Measurements from ENCODE around the gene LYPD4.

Gene LYPD4

DNA sequence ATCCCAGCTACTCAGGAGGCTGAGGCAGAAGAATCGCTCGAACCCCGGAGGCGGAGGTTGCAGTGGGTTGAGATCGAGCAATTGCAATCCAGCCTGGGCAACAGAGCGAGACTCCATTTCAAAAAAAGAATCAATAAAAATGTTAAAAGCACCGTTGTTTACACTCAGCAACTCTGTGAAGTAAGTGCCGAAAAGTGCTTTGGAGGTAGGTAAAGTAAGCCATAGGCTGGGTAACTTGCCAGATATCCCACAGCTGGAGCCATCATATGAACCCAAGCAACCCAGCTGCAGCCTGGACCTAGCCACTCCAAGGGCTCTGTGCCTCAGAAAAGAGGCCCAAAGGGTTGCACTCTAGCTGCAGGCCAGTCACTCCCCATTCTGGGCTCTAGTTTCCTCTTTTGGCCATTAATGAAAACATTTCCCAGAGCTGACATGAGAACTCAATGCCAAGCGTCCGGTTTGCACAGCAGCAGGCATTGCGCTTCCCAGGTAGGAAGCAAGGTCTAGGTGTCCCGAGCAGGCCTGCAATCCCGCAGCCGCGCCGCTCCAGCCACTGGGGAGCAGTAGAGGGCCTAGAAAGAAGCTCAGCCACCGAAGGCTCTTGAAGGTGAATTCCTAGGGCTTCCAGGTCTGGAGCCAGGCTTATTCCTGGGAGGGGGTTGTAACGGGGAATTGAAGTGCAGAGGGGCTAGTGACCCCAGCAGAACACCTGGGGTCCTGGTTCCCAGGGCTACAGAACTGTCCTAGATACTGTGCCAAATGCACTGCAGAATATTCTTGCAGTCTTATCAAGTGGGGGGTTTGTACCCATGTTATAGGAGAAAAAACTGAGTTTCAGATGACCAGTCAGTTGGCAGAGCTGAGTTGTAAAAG lies 28.5 kb upstream of the LYPD4 start:
- DNase-seq (ENCODE audit: low read depth) = no peak

DNA sequence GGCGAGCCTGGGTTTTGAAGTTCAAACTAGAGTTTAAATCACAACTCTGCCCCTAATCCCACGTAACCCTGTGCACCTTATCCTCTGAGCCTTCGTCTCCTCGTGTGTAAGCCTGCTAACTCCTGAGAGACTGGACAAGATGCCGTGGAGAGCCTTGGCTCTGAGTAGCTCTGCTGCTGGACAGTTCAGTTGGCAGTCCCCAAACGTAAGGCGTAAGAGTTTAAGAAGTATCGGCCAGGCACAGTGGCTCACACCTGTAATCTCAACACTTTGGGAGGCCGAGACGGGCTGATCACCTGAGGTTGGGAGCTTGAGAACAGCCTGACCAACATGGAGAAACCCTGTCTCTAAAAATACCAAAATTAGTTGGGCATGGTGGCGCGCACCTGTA lies 27.9 kb upstream of the LYPD4 start:
- no peak for DNase-seq (ENCODE audit: low read depth)

GRCh38 chr19:41871573-41872383 lies 27.3 kb upstream of the LYPD4 start:
- peak; percentile 50 for DNase-seq (ENCODE audit: low read depth)

DNA sequence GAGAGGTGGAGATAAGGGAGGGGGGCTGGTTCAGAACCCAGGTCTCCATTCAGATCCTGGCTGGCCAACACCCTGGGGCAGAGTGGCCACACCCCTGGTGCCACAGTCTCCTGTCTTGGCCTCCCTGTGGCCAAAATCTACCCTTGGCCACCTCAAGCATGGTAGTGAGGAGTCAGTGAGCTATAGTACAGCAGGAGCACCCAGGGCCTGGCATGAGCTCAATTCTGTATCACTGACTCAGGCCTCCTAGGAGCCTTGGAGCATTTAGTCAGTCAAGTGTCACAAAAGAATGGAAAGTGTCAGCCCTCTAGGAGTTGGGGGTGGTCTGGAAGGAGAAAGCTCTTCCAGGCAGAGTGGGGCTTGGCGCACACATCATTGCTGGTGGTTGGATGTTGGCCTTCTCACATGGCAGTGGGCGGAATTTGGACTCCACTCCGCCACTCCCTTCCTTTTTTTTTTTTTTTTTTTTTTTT lies 26.0 kb upstream of the LYPD4 start:
- DNase-seq (ENCODE audit: low read depth) = no peak

GRCh38 chr19:41869374-41869955 lies 25.0 kb upstream of the LYPD4 start:
- no peak for DNase-seq (ENCODE audit: low read depth)

DNA sequence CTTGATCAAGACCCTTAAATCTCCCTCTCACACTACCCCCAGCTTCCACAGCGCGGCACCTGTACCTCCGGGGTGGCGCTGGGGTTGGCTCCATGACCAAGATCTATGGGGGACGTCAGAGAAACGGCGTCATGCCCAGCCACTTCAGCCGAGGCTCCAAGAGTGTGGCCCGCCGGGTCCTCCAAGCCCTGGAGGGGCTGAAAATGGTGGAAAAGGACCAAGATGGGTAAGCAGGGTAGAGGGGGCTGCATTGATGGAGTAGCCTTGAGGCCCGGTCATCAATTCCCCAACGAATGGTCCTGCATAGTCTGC lies 24.5 kb upstream of the LYPD4 start:
- no peak for DNase-seq (ENCODE audit: low read depth)

DNA sequence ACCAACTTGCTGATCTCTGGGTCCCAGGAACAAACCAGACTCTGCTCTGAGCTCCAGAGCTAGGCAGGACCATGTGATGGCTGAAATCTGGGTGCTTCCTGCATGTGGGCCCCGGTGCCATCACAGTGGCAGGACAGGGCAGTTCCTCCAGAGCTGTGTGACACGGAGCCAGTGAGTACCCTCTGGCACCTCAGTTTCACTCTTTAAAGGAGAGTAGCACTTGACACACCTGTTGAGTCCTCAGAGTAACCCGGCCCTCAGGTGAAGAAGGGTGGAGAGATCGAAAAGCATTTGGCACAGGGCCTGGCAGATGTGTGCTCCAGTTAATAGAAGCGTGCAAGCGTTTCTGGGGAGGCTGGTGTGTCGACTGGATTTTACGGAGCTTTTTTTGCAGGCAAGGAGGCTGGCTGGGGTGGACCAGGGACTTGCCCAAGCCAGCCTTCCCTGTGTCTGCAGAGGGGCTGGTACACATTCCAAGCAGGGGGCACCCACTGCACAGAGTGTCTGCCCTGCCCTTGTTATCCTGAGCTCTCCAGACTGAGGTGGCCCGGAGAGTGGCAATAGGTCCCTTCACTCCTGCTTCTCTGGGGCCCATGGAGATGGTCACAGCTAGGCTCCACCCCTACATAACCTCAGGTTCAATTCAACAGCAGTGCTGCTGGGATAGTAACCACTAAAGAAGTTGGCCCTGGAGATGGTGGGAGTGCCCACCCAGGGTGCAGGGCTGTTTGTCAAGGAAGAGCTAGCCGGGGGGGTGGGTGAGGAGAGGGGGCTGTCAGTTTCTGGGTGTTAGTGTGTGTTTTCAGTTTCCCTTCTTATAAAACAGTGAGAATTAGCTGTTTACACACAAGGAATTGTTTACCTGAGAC lies 23.9 kb upstream of the LYPD4 start:
- no peak for DNase-seq (ENCODE audit: low read depth)

- DNase-seq (ENCODE audit: low read depth) = no peak
These were observed 21.8 kb upstream of the LYPD4 start for GRCh38 chr19:41866284-41866683.

- DNase-seq (ENCODE audit: low read depth) = no peak
These were observed 19.9 kb upstream of the LYPD4 start for GRCh38 chr19:41864374-41864773.

GRCh38 chr19:41863209-41863931 lies 18.9 kb upstream of the LYPD4 start:
- no peak for DNase-seq (ENCODE audit: low read depth)

- no peak for DNase-seq (ENCODE audit: low read depth)
These were observed 18.0 kb upstream of the LYPD4 start for GRCh38 chr19:41862445-41862986.

GRCh38 chr19:41861846-41862245 lies 17.4 kb upstream of the LYPD4 start:
- no peak for DNase-seq (ENCODE audit: low read depth)

DNA sequence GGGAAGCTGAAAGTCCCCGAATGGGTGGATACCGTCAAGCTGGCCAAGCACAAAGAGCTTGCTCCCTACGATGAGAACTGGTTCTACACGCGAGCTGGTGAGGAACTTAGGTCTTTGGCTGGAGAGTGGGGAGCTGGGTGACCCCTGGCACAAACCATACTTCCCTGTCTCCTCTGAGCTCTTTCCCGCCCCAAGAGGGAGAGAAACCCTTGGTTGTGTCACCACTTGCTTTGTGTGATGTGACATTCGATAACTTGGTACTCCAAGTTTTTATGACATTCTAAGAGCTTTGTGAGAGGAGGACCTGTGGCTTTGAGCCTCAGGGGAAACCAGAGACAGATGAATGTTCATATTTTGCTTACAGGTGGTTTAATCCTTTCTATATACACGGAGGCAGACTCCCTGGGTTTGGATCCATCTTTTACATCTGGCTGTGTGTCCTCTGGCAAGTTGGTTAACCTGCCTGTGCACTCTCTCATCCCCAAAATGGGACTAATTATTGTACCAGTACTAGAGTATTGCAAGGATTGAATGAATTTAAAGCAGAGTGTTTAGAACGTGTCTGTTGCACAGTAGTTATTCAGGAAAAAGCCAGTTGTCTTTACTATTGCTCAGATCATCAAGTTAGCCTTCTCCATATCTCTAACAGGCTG lies 16.8 kb upstream of the LYPD4 start:
- no peak for DNase-seq (ENCODE audit: low read depth)

DNA sequence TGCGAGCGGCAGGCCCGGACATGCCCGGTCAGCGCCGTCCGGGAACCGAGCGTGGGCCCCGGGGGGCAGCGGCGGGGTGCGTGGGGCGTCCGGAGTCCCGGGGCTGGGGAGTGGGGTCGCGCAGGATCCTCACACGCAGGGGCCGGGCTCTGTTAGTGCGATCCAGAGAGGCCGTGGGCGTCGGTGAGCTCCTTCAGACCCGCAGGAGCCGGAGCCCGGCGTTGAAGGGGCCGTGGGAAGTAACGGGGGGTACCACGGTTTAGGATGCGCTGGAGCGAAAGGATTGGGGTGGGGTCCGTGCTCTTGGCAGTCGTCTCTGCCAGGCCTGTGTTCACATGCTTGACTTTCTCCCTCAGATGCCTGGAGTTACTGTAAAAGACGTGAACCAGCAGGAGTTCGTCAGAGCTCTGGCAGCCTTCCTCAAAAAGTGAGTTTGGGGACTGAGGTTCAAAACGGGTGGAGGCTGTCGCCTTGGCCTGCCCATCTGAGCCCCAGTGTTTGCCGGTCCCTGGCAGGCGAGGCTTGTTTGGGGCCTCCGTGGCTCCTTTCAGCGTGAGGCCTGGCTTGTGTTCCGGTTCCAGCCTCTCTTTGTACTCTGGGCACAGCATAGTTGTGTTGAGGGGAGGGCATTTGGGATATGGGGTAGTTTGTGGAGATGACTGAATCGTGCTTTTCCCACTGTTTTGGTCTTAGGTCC lies 16.1 kb upstream of the LYPD4 start:
- DNase-seq (ENCODE audit: low read depth) = no peak

- peak; percentile 94 for DNase-seq (ENCODE audit: low read depth)
These were observed 15.3 kb upstream of the LYPD4 start, which contains the start of gene RPS19 for GRCh38 chr19:41859618-41860418. Gene RPS19, plus strand, starts transcription at chr19:41860255. Its CDS starts 520 bp downstream, at chr19:41860775.

GRCh38 chr19:41859213-41859617 lies 14.7 kb upstream of the LYPD4 start:
- no peak for DNase-seq (ENCODE audit: low read depth)

GRCh38 chr19:41853768-41854167 lies 9.3 kb upstream of the LYPD4 start:
- no peak for DNase-seq (ENCODE audit: low read depth)

GRCh38 chr19:41853344-41853743 lies 8.9 kb upstream of the LYPD4 start:
- DNase-seq (ENCODE audit: low read depth) = no peak

DNA sequence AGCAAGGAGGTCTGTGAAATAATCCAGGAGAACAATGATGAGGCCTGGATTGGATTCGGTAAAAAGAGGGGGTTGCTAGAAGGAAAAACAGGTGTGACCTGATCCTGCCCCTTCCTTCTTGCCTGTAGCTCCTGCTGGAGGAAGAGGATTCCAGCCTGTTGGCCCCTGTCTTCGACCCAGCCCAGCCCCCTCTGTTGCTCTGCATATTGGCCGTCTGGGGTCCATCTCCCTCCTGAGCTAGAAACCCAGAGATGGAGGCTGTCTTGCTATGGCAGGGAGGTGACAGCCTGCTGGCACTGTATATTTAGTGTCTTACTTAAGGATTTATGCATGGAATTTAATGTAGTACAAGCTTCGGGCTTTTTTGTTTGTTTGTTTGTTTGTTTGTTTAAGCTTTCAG lies 7.0 kb upstream of the LYPD4 start:
- no peak for DNase-seq (ENCODE audit: low read depth)

All from T-helper 22 cell (primary cell).